HUES48 (cell line): ENCODE results near the gene BICRA.
"Not testable (repeated sequence)": the region's sequence is repeated elsewhere in the genome, so short reads cannot be mapped to it uniquely, and the experiment has no call there.

Experiments
- H3K27ac ChIP-seq: one replicate; pipeline ENCODE4 v1.7.0; 2013; ENCODE audit warnings: low read depth, low read length, inconsistent platforms
- H3K27me3 ChIP-seq: 2 replicates; pipeline ENCODE4 v1.6.1; 2013; ENCODE audit warnings: mild to moderate bottlenecking, low read length; ENCODE audit not compliant: control insufficient read depth, insufficient read depth
- H3K36me3 ChIP-seq: 2 replicates; pipeline ENCODE4 v1.6.1; 2013; ENCODE audit warnings: low read length; ENCODE audit not compliant: control insufficient read depth, insufficient read depth
- H3K4me1 ChIP-seq: 2 replicates; pipeline ENCODE4 v1.6.1; 2013; ENCODE audit warnings: mild to moderate bottlenecking, low read length; ENCODE audit not compliant: control insufficient read depth, insufficient read depth
- H3K4me3 ChIP-seq: 2 replicates; pipeline ENCODE4 v1.5.1; 2013; ENCODE audit warnings: mild to moderate bottlenecking, low read depth, low read length
- H3K9ac ChIP-seq: 2 replicates; pipeline ENCODE4 v1.6.1; 2013; ENCODE audit warnings: mild to moderate bottlenecking, low read depth, low read length, moderate library complexity
- H3K9me3 ChIP-seq: 2 replicates; pipeline ENCODE4 v1.6.1; 2013; ENCODE audit warnings: low read length; ENCODE audit not compliant: control insufficient read depth, insufficient read depth

Gene BICRA

GRCh38 chr19:47583161-47583560, 25.8 kb upstream of the BICRA start:
- not testable (repeated sequence) for H3K36me3 ChIP-seq, H3K27ac ChIP-seq, H3K27me3 ChIP-seq, H3K9ac ChIP-seq, H3K9me3 ChIP-seq, H3K4me1 ChIP-seq, H3K4me3 ChIP-seq

- Histone ChIP-seq H3K27ac (no peak overlapping the region), H3K27me3 (no peaks in the 10 kb centered on the region), H3K4me1 (no peaks in the 10 kb centered on the region), H3K36me3 (no peaks in the 10 kb centered on the region), H3K9me3 (peaks cover 4% of the 10 kb centered on the region; the same call in 1 of the 2 replicates), H3K9ac (no peak overlapping the region), H3K4me3 (no peak overlapping the region)
Observed at GRCh38 chr19:47587295-47587694, 21.6 kb upstream of the BICRA start.

- Histone ChIP-seq H3K9me3 (peaks cover 4% of the 10 kb centered on the region; the same call in 1 of the 2 replicates), H3K27ac (no peak overlapping the region), H3K4me1 (no peaks in the 10 kb centered on the region), H3K9ac (no peak overlapping the region), H3K27me3 (no peaks in the 10 kb centered on the region), H3K4me3 (no peak overlapping the region), H3K36me3 (no peaks in the 10 kb centered on the region)
Observed at GRCh38 chr19:47589824-47590223, 19.1 kb upstream of the BICRA start.

- no peak overlapping the region for H3K9ac ChIP-seq
- H3K4me1 ChIP-seq, result peaks cover 8% of the 10 kb centered on the region; the same call in 1 of the 2 replicates
- no peak overlapping the region for H3K4me3 ChIP-seq
- H3K27me3 ChIP-seq, result no peaks in the 10 kb centered on the region
- no peak overlapping the region for H3K27ac ChIP-seq
- H3K9me3 ChIP-seq, result no peaks in the 10 kb centered on the region
- no peaks in the 10 kb centered on the region for H3K36me3 ChIP-seq
Observed at GRCh38 chr19:47593860-47594259, 15.1 kb upstream of the BICRA start.

DNA sequence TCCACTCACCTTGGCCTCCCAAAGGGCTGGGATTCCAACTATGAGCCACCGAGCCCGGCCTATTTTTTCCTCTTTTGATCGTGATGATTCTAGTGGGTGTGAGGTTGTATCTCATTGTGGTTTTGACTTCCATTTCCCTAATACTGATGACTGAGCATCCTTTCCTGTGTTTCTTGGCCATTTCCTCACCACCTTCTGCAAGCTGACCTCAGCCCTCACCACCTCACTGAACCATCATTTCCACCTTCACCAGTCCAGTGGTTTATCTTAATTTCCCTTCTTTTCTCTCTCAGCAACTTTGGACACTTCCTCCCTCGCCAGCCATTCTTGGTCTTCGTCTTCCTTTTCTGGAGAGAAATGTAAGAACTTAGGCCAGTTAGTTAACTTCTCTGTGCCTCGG, 13.0 kb upstream of the BICRA start:
- H3K36me3 ChIP-seq, result no peaks in the 10 kb centered on the region
- H3K27ac ChIP-seq, result no peak overlapping the region
- H3K4me1 ChIP-seq, result peaks cover 8% of the 10 kb centered on the region; the same call in 1 of the 2 replicates
- H3K9ac ChIP-seq, result no peak overlapping the region
- no peak overlapping the region for H3K4me3 ChIP-seq
- no peaks in the 10 kb centered on the region for H3K9me3 ChIP-seq
- H3K27me3 ChIP-seq, result no peaks in the 10 kb centered on the region

DNA sequence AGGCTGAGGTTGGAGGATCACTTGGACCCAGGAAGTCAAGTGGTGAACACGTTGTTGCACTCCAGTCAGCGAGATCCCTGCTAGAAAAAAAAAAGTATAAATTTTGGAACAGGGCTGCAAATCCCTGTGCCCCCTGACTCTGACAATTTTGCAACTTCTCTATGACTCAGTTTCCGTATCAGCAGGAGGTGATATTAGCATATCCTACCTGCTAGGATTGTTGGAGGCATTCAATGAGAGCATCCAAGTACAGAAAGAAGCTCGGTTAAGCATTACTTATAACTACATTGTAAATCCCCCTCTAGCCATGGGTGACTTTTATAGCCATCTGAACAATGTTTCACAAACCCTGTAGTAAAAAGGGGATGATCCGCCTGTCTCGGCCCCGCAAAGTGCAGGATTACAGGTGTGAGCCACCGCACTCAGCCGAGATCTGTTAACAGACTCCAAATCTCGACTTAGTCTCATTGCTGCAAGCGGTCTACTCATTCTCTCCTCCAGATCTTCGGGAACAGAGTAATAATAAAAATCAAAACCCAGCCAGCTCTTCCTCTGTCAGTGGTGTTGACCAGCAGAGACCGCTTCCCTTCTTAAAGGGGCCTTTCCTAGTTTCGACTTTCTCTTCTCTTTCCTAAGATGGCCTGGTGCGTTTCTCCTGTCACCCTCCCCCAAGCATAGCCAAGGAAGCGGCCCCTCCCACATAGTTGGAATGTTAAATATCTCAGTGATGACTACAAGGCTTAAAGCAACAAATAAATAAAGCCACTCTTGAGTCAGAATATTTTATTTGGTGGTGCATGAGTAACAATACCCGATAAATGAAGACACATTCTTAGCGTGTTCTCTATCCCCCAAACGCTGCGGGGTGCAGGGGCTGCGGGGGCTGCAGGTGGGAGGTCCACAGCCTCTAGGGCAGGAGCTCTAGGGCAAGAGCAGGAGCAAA, 10.3 kb upstream of the BICRA start:
- H3K4me3 ChIP-seq, result peak overlapping the region; percentile 76

DNA sequence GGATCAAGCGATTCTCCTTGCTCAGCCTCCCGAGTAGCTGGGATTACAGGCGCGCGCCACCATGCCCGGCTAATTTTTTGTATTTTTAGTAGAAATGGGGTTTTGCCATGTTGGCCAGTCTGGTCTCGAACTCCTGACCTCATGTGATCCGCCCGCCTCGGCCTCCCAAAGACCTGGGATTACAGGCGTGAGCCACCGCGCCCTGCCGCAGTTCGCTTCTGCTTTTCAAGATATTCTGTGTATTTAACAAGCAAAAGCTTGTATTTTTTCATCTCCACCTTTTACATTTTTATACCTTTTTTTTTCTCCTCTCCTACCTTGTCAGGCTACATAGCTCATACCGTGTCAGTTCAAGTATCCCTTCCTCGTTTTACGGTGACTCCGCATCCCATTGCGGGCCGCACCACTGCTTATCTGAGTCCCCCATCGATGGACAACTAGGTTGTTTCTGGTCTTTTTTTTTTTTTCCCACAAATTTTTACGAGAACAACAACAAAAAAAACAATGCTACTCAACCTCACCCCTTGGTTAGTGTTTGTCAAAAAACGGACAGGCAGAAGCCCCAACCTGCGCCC, 9.2 kb upstream of the BICRA start:
- Histone ChIP-seq H3K9ac (peak overlapping the region; percentile 41; the same call in 1 of the 2 replicates), H3K27ac (peak overlapping the region; percentile 98), H3K4me3 (peak overlapping the region; percentile 76)
- not testable (repeated sequence) for H3K27me3 ChIP-seq, H3K36me3 ChIP-seq, H3K9me3 ChIP-seq, H3K4me1 ChIP-seq

More for the DNA sequence above, 10.3 kb upstream of the BICRA start:
- peak overlapping the region; percentile 98 for H3K27ac ChIP-seq
- peak overlapping the region; percentile 59 for H3K9ac ChIP-seq
- no peaks in the 10 kb centered on the region for H3K27me3 ChIP-seq
- peaks cover 8% of the 10 kb centered on the region; the same call in 1 of the 2 replicates for H3K4me1 ChIP-seq
- no peaks in the 10 kb centered on the region for H3K9me3 ChIP-seq
- H3K36me3 ChIP-seq, result no peaks in the 10 kb centered on the region

DNA sequence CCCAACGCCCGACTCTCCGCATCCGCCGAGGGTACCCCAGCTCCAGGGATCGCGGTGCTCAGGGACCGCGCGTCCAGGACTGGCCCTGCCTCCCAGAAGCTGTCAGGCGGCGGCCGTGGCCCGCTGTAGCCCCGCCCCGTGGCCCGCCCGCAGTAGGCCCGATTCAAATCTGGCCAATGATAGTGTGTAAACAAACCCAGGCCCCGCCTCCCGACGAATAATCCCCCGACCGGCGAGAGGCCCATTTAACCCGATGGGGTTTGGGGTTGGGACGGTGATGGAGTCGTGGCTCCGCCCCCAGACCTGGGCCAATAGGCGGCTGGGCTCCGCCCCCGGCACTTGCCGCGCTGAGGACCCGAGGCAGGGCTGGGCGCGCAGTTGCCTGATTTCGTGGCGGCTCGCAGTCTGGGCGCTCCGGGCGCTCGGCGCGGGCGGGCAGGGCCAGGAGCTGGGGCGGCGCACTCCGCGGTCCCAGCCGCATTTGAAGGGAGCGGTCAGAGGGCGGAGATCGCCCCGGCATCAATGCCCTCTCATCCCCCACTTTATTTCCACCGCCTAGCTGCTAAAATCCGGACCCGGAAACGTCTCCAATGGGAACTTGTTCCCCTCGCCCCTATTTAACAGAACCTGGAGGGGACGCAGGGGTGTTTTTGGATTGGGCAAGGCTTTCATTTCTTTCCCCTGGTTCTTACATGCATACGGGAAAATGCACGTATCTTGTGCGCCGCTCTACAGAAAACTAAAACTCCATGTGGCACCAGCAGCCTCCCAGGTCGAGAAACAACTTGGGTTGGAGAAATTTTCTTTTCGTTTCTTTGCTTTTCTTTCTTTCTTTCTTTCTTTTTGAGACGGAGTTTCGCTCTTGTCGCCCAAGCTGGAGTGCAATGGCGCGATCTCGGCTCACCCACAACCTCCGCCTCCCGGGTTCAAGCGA, 8.4 kb upstream of the BICRA start:
- peak overlapping the region; percentile 86 for H3K9ac ChIP-seq
- H3K27me3 ChIP-seq, result no peaks in the 10 kb centered on the region
- peaks cover 8% of the 10 kb centered on the region; the same call in 1 of the 2 replicates for H3K4me1 ChIP-seq
- peak overlapping the region; percentile 93 for H3K4me3 ChIP-seq
- no peaks in the 10 kb centered on the region for H3K36me3 ChIP-seq
- no peaks in the 10 kb centered on the region for H3K9me3 ChIP-seq
- peak overlapping the region; percentile 98 for H3K27ac ChIP-seq

GRCh38 chr19:47601180-47601904, 7.6 kb upstream of the BICRA start:
- Histone ChIP-seq H3K36me3 (no peaks in the 10 kb centered on the region), H3K9ac (no peak overlapping the region), H3K4me1 (peaks cover 8% of the 10 kb centered on the region; the same call in 1 of the 2 replicates), H3K9me3 (no peaks in the 10 kb centered on the region), H3K27ac (peak overlapping the region; percentile 92), H3K27me3 (no peaks in the 10 kb centered on the region), H3K4me3 (peak overlapping the region; percentile 93)
